ENCODE results near the gene ERMP1.
"Not testable (repeated sequence)": the region's sequence is repeated elsewhere in the genome, so short reads cannot be mapped to it uniquely, and the experiment has no call there.

DNA sequence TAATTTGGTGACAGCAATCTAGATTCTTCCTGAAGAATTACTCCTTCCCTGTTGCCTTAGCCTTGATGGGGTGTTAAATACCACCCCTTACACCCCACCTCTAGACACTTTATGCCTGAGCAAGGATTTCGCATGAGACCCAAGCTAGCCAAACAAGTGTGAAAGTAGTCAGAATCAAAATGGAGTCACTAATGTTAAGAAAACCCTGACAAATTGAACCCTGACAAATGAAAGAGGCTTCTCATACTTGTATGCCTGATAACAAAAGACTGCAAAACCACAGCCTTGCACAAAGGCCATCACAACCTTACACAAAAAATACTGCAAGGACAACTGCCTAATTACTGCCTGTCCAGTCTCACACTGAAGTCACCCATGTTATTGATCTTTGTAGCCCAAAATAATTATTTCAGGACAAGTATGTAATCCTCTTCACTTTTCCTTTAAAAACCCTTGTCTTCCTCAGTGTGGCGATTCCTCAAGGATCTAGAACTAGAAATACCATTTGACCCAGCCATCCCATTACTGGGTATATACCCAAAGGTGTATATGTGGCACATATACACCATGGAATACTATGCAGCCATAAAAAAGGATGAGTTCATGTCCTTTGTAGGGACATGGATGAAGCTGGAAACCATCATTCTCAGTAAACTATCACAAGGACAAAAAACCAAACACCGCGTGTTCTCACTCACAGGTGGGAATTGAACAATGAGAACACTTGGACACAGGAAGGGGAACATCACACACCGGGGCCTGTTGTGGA lies 49.5 kb upstream of the ERMP1 start:
- TF ChIP-seq PATZ1 (CRISPR knock-in tag; IDR thresholded peaks at IDR 0.05; ENCODE audit: borderline replicate concordance); ZFP3 (CRISPR knock-in tag; IDR thresholded peaks at IDR 0.05); RARB (CRISPR knock-in tag; IDR thresholded peaks at IDR 0.05); CREB5 (CRISPR knock-in tag; IDR thresholded peaks at IDR 0.05; ENCODE audit: low read depth); TSHZ2 (CRISPR knock-in tag; IDR thresholded peaks at IDR 0.05): not testable (repeated sequence)

All from SK-N-SH treated with all-trans-retinoic acid at 6 μM for 48 hours (cell line).